Right renal cortex interstitium (tissue), 3 donors: ENCODE measurements around the gene PBX1. TPM values are rescaled to one million over a fixed set of nuclear protein-coding genes. Genes with fewer than 3 reads are reported as not detected.

ENCODE experiments used
- DNase-seq, 3 donors: peaks; one replicate each; pipeline ENCODE4 v3.0.0-alpha.2; 2013; ENCODE audit warnings: low read depth in 3 of 3, low spot score in 2 of 3
- polyA plus RNA-seq, 3 donors: library from polyadenylated mRNA; unstranded; fragments of 120-200 nt; gene quantifications; one replicate each; pipeline ENCODE4 v1.2.1, GENCODE V29; 2013; ENCODE audit not compliant: insufficient read length in 3 of 3

The PBX1 gene
- polyA plus RNA-seq, 3 donors: 146 to 171 (median 170) TPM

- no peak for DNase-seq
Observed at GRCh38 chr1:164712131-164713036, 153.4 kb downstream of the PBX1 start.

- no peak for DNase-seq
Observed at GRCh38 chr1:164713456-164714207, 154.6 kb downstream of the PBX1 start.

GRCh38 chr1:164716992-164717703, 158.2 kb downstream of the PBX1 start:
- no peak for DNase-seq

- no peak for DNase-seq
Observed at GRCh38 chr1:164718821-164719220, 159.8 kb downstream of the PBX1 start.

- DNase-seq: no peak
Observed at GRCh38 chr1:164719676-164720439, 160.9 kb downstream of the PBX1 start.

GRCh38 chr1:164720440-164721227, 161.7 kb downstream of the PBX1 start:
- no peak for DNase-seq

- DNase-seq: no peak
Observed at GRCh38 chr1:164721228-164721496, 162.2 kb downstream of the PBX1 start.

- DNase-seq: no peak
Observed at GRCh38 chr1:164723296-164723798, 164.4 kb downstream of the PBX1 start.

- no peak for DNase-seq
Observed at GRCh38 chr1:164725401-164725800, 166.4 kb downstream of the PBX1 start.

GRCh38 chr1:164726235-164726634, 167.3 kb downstream of the PBX1 start:
- no peak for DNase-seq

GRCh38 chr1:164728719-164729118, 169.7 kb downstream of the PBX1 start:
- DNase-seq: no peak

- no peak for DNase-seq
Observed at GRCh38 chr1:164731161-164731876, 172.3 kb downstream of the PBX1 start.

GRCh38 chr1:164733070-164733469, 174.1 kb downstream of the PBX1 start:
- no peak for DNase-seq

- DNase-seq: no peak
Observed at GRCh38 chr1:164733734-164734133, 174.8 kb downstream of the PBX1 start.

GRCh38 chr1:164735315-164736052, 176.5 kb downstream of the PBX1 start:
- DNase-seq: no peak

- DNase-seq: no peak
Observed at GRCh38 chr1:164736137-164736536, 177.2 kb downstream of the PBX1 start.

- no peak for DNase-seq
Observed at GRCh38 chr1:164739189-164739588, 180.2 kb downstream of the PBX1 start.

- no peak for DNase-seq
Observed at GRCh38 chr1:164740000-164740526, 181.1 kb downstream of the PBX1 start.
